Muscle of arm (tissue), 14 donors: ENCODE data around the gene PLD3. TPM values are rescaled to one million over a fixed set of nuclear protein-coding genes. Genes with fewer than 3 reads are reported as not detected.

Experiments
- DNase-seq: peaks from one replicate; pipeline ENCODE4 v3.0.0-alpha.2; 2013
- long read RNA-seq, 11 donors: transcript quantifications; one replicate each; lab custom pipeline, GENCODE V29; 2026
- polyA plus RNA-seq, 12 donors: library from polyadenylated mRNA; unstranded; fragments of 120-200 nt; gene quantifications; one replicate each; pipeline ENCODE4 v1.2.1, GENCODE V29; 2013; ENCODE audit not compliant: insufficient read length in 12 of 12

Gene PLD3
- polyA plus RNA-seq = 100 to 1,000 TPM in 11 of 12 donors, not detected in 1; 165 to 236 (median 213) TPM
- long read RNA-seq, donor 1, transcript PLD3-213 (3 exons, 750 nt) = major isoform, 12 of 176 reads
- long read RNA-seq, donor 1, transcript PLD3-207 (13 exons, 2,140 nt) = minor isoform, 5 of 176 reads
- long read RNA-seq, donor 1, partial matches to known transcripts = 136 of 176 reads
- long read RNA-seq, donor 1, other reads (novel, unspliced or antisense) = 14 of 176 reads
- long read RNA-seq, donor 2, transcript PLD3-213 (3 exons, 750 nt) = minor isoform, 8 of 96 reads
- long read RNA-seq, donor 2, transcript PLD3-207 (13 exons, 2,140 nt) = major isoform, 18 of 96 reads
- long read RNA-seq, donor 2, partial matches to known transcripts = 60 of 96 reads
- long read RNA-seq, donor 2, other reads (novel, unspliced or antisense) = 9 of 96 reads
- long read RNA-seq, donor 3, transcript PLD3-213 (3 exons, 750 nt) = major isoform, 6 of 33 reads
- long read RNA-seq, donor 3, partial matches to known transcripts = 13 of 33 reads
- long read RNA-seq, donor 3, other reads (novel, unspliced or antisense) = 7 of 33 reads
- long read RNA-seq, donor 4, transcript PLD3-213 (3 exons, 750 nt) = major isoform, 6 of 17 reads
- long read RNA-seq, donor 4, partial matches to known transcripts = 7 of 17 reads
- long read RNA-seq, donor 4, other reads (novel, unspliced or antisense) = 0 of 17 reads
- long read RNA-seq, donor 5, transcript PLD3-213 (3 exons, 750 nt) = minor isoform, 8 of 117 reads
- long read RNA-seq, donor 5, transcript PLD3-207 (13 exons, 2,140 nt) = major isoform, 24 of 117 reads
- long read RNA-seq, donor 5, partial matches to known transcripts = 53 of 117 reads
- long read RNA-seq, donor 5, other reads (novel, unspliced or antisense) = 27 of 117 reads
- long read RNA-seq, donor 6, transcript PLD3-207 (13 exons, 2,140 nt) = major isoform, 7 of 90 reads
- long read RNA-seq, donor 6, partial matches to known transcripts = 76 of 90 reads
- long read RNA-seq, donor 6, other reads (novel, unspliced or antisense) = 0 of 90 reads
- long read RNA-seq, donor 7, partial matches to known transcripts = 22 of 36 reads
- long read RNA-seq, donor 7, other reads (novel, unspliced or antisense) = 5 of 36 reads
- long read RNA-seq, donor 8, transcript PLD3-213 (3 exons, 750 nt) = minor isoform, 9 of 93 reads
- long read RNA-seq, donor 8, transcript PLD3-207 (13 exons, 2,140 nt) = major isoform, 13 of 93 reads
- long read RNA-seq, donor 8, partial matches to known transcripts = 56 of 93 reads
- long read RNA-seq, donor 8, other reads (novel, unspliced or antisense) = 13 of 93 reads
- long read RNA-seq, donor 9, transcript PLD3-213 (3 exons, 750 nt) = major isoform, 10 of 40 reads
- long read RNA-seq, donor 9, partial matches to known transcripts = 17 of 40 reads
- long read RNA-seq, donor 9, other reads (novel, unspliced or antisense) = 6 of 40 reads
- long read RNA-seq, donor 10, transcript PLD3-207 (13 exons, 2,140 nt) = major isoform, 9 of 75 reads
- long read RNA-seq, donor 10, transcript PLD3-213 (3 exons, 750 nt) = minor isoform, 7 of 75 reads
- long read RNA-seq, donor 10, partial matches to known transcripts = 33 of 75 reads
- long read RNA-seq, donor 10, other reads (novel, unspliced or antisense) = 18 of 75 reads
- long read RNA-seq, donor 11, transcript PLD3-213 (3 exons, 750 nt) = major isoform, 9 of 95 reads
- long read RNA-seq, donor 11, transcript PLD3-207 (13 exons, 2,140 nt) = minor isoform, 6 of 95 reads
- long read RNA-seq, donor 11, partial matches to known transcripts = 61 of 95 reads
- long read RNA-seq, donor 11, other reads (novel, unspliced or antisense) = 14 of 95 reads

GRCh38 chr19:40348125-40348913 lies at the start of gene PLD3, which contains the start of gene C19orf47:
Gene PLD3, plus strand, starts transcription at chr19:40348695. Its CDS starts 17,789 bp downstream, at chr19:40366484.
Gene C19orf47, minus strand, starts transcription at chr19:40348397. Its CDS starts 6,540 bp downstream, at chr19:40341857.
- DNase-seq = peak; percentile 99

- no peak for DNase-seq
These were observed 47.8 kb upstream of the PLD3 start for GRCh38 chr19:40300668-40301067.

GRCh38 chr19:40302224-40303011 lies 46.1 kb upstream of the PLD3 start:
- DNase-seq = no peak

- DNase-seq = no peak
These were observed 44.7 kb upstream of the PLD3 start for GRCh38 chr19:40303765-40304164.

- no peak for DNase-seq
These were observed 44.2 kb upstream of the PLD3 start for GRCh38 chr19:40304306-40304705.

GRCh38 chr19:40305403-40305802 lies 43.1 kb upstream of the PLD3 start:
- peak; percentile 87 for DNase-seq

- no peak for DNase-seq
These were observed 38.8 kb upstream of the PLD3 start for GRCh38 chr19:40309666-40310065.

- no peak for DNase-seq
These were observed 36.0 kb upstream of the PLD3 start for GRCh38 chr19:40312533-40312932.

GRCh38 chr19:40313229-40313983 lies 35.1 kb upstream of the PLD3 start:
- no peak for DNase-seq

- no peak for DNase-seq
These were observed 33.8 kb upstream of the PLD3 start for GRCh38 chr19:40314656-40315055.

GRCh38 chr19:40315812-40316470 lies 32.6 kb upstream of the PLD3 start:
- DNase-seq = no peak

- DNase-seq = no peak
These were observed 31.2 kb upstream of the PLD3 start for GRCh38 chr19:40317338-40317737.

GRCh38 chr19:40320558-40320935 lies 27.9 kb upstream of the PLD3 start:
- no peak for DNase-seq

GRCh38 chr19:40321076-40321475 lies 27.4 kb upstream of the PLD3 start:
- DNase-seq = no peak

GRCh38 chr19:40321566-40322270 lies 26.8 kb upstream of the PLD3 start:
- DNase-seq = no peak

- DNase-seq = no peak
These were observed 26.3 kb upstream of the PLD3 start for GRCh38 chr19:40322271-40322610.
